ENCODE measurements around the gene PPFIBP1. TPM values are rescaled to one million over a fixed set of nuclear protein-coding genes. Genes with fewer than 3 reads are reported as not detected.
"Not testable (repeated sequence)": the region's sequence is repeated elsewhere in the genome, so short reads cannot be mapped to it uniquely, and the experiment has no call there.

Gene PPFIBP1
- total RNA-seq, 1 donor = 131 TPM

- TF ChIP-seq, protein P1, sequence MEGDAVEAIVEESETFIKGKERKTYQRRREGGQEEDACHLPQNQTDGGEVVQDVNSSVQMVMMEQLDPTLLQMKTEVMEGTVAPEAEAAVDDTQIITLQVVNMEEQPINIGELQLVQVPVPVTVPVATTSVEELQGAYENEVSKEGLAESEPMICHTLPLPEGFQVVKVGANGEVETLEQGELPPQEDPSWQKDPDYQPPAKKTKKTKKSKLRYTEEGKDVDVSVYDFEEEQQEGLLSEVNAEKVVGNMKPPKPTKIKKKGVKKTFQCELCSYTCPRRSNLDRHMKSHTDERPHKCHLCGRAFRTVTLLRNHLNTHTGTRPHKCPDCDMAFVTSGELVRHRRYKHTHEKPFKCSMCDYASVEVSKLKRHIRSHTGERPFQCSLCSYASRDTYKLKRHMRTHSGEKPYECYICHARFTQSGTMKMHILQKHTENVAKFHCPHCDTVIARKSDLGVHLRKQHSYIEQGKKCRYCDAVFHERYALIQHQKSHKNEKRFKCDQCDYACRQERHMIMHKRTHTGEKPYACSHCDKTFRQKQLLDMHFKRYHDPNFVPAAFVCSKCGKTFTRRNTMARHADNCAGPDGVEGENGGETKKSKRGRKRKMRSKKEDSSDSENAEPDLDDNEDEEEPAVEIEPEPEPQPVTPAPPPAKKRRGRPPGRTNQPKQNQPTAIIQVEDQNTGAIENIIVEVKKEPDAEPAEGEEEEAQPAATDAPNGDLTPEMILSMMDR (IDR thresholded peaks at IDR 0.05; ENCODE audit: insufficient read depth, low read length) = no peak
- no peak for DNase-seq (ENCODE audit: low read depth)
- no peak overlapping the region for H3K4me3 ChIP-seq (ENCODE audit: low read depth, low read length)
Observed at GRCh38 chr12:27653661-27654060, 129.7 kb downstream of the PPFIBP1 start.

GRCh38 chr12:27655476-27655875 is 131.5 kb downstream of the PPFIBP1 start:
- H3K4me3 ChIP-seq (ENCODE audit: low read depth, low read length); DNase-seq (ENCODE audit: low read depth): not testable (repeated sequence)

DNA sequence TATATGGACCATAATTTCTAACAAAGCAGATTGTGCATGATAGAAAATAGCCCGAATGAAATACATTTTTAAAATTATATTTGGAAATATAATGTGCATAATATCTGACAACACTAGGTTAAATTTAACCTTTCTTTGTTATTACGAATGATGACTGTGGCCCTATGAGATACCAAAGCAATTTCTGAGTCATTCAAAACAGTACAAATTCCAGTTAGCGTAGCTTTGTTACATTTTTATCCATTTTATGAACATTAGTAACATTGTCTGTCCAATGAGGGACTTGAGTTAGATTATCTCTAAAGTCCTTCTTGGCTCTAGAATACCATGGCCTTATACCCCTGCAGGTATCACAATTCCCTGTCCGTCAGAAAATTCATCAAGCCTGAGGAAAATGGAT is 133.3 kb downstream of the PPFIBP1 start:
- TF ChIP-seq, protein P1 (IDR thresholded peaks at IDR 0.05; ENCODE audit: insufficient read depth, low read length) = no peak
- DNase-seq (ENCODE audit: low read depth) = peak; percentile 47
- H3K4me3 ChIP-seq (ENCODE audit: low read depth, low read length) = no peak overlapping the region

DNA sequence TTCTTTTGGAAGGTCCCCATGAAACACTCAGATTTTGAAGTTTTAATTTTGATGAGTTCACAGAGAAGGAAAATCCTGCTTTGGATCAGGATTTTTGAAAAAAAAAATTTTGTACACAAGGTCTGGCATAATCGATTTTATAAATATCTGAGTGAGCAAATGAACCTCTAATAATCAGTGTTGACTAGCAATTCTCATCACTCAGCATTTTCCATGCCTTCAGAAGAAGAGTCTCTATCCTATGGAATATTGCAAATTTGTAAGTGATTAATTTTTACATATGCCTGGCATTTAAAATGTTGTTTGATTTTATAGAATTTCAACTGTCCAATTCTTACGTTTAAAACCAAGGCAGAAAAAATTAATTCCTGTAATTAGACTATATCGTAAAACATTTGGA is 141.7 kb downstream of the PPFIBP1 start:
- DNase-seq (ENCODE audit: low read depth) = no peak
- H3K4me3 ChIP-seq (ENCODE audit: low read depth, low read length) = no peak overlapping the region
- TF ChIP-seq, protein P1 (IDR thresholded peaks at IDR 0.05; ENCODE audit: insufficient read depth, low read length) = no peak

DNA sequence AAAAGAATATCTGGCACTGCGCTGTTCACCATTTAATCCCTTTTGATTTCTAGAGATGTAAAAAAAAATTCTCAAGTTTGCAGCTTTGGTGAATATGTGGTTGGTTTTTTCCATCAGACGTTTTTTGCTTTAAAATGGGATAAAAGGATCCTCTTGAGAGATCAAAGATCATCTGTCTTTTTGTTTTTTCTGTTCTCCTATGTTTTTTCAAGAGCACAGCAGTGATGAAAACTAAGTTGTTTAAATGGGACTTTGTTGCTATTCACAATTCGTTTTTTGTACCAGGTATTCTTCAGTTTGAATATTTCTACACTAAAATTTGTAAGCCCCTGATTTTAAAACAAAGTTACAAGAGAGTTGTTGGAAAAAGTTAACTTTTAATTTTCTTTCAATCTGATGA is 142.5 kb downstream of the PPFIBP1 start:
- DNase-seq (ENCODE audit: low read depth) = no peak
- no peak overlapping the region for H3K4me3 ChIP-seq (ENCODE audit: low read depth, low read length)
- TF ChIP-seq, protein P1 (IDR thresholded peaks at IDR 0.05; ENCODE audit: insufficient read depth, low read length) = no peak

- TF ChIP-seq, protein P1 (IDR thresholded peaks at IDR 0.05; ENCODE audit: insufficient read depth, low read length) = no peak
- no peak overlapping the region for H3K4me3 ChIP-seq (ENCODE audit: low read depth, low read length)
- peak; percentile 86 for DNase-seq (ENCODE audit: low read depth)
Observed at GRCh38 chr12:27667540-27667939, 143.5 kb downstream of the PPFIBP1 start.

DNA sequence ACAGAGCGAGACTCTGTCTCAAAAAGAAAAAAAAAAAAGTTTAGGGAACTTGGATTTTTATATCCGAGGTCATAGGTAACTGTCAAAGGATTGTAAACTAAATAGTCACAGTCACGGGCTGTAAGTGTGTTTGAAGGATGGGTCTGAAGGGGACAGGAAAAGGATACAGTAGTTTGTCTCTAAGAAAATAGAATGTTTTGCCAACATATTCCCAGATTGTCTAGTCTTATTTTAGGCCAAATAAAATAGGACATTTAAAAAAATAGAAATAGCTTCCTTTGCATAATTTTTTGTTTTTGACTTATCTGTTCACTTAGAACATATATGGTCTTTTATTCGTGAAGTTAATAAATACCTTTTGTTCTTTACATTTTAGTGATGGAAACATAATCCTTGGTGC is 148.0 kb downstream of the PPFIBP1 start:
- TF ChIP-seq, protein P1 (IDR thresholded peaks at IDR 0.05; ENCODE audit: insufficient read depth, low read length) = no peak
- DNase-seq (ENCODE audit: low read depth) = no peak
- no peak overlapping the region for H3K4me3 ChIP-seq (ENCODE audit: low read depth, low read length)

All from fibroblast of the aortic adventitia (primary cell).